ENCODE data around the gene MAD2L2. TPM values are rescaled to one million over a fixed set of nuclear protein-coding genes. Genes with fewer than 3 reads are reported as not detected.

The MAD2L2 gene
- total RNA-seq, 1 donor, result 20.6 TPM

- Histone ChIP-seq H3K27me3 (ENCODE audit: insufficient read depth, low read length) (peaks cover 16% of the 10 kb centered on the region), H3K4me1 (ENCODE audit: insufficient read depth, low read length) (peaks cover 4% of the 10 kb centered on the region), H3K4me3 (ENCODE audit: insufficient read depth, low read length) (no peak overlapping the region), H3K9me3 (ENCODE audit: low read depth, low read length) (no peaks in the 10 kb centered on the region), H4K20me1 (ENCODE audit: insufficient read depth, low read length) (no peaks in the 10 kb centered on the region), H3K4me2 (ENCODE audit: insufficient read depth, low read length) (no peak overlapping the region), H2AFZ (ENCODE audit: low read length) (no peak overlapping the region), H3K79me2 (ENCODE audit: insufficient read depth, low read length) (no peaks in the 10 kb centered on the region), H3K36me3 (ENCODE audit: insufficient read depth, low read length) (no peaks in the 10 kb centered on the region), H3K27ac (ENCODE audit: low read depth, low read length) (no peak overlapping the region)
- DNase-seq (ENCODE audit: insufficient read length, low spot score, missing footprints), result peak; percentile 88
- no peak for TF ChIP-seq CTCF (IDR thresholded peaks at IDR 0.05; ENCODE audit: extremely low read depth, low read depth, low read length)
Measured at GRCh38 chr1:11714831-11715575, 34.1 kb upstream of the MAD2L2 start.

GRCh38 chr1:11713095-11713494, 32.1 kb upstream of the MAD2L2 start:
- Histone ChIP-seq H3K4me1 (ENCODE audit: insufficient read depth, low read length) (no peaks in the 10 kb centered on the region), H3K4me2 (ENCODE audit: insufficient read depth, low read length) (no peak overlapping the region), H3K36me3 (ENCODE audit: insufficient read depth, low read length) (no peaks in the 10 kb centered on the region), H3K27ac (ENCODE audit: low read depth, low read length) (no peak overlapping the region), H4K20me1 (ENCODE audit: insufficient read depth, low read length) (no peaks in the 10 kb centered on the region), H3K9me3 (ENCODE audit: low read depth, low read length) (no peaks in the 10 kb centered on the region), H2AFZ (ENCODE audit: low read length) (no peak overlapping the region), H3K27me3 (ENCODE audit: insufficient read depth, low read length) (peaks cover 24% of the 10 kb centered on the region), H3K79me2 (ENCODE audit: insufficient read depth, low read length) (no peaks in the 10 kb centered on the region), H3K4me3 (ENCODE audit: insufficient read depth, low read length) (no peak overlapping the region)
- peak; percentile 19 for DNase-seq (ENCODE audit: insufficient read length, low spot score, missing footprints)
- no peak for TF ChIP-seq CTCF (IDR thresholded peaks at IDR 0.05; ENCODE audit: extremely low read depth, low read depth, low read length)

- Histone ChIP-seq H3K4me3 (ENCODE audit: insufficient read depth, low read length) (no peak overlapping the region), H3K27ac (ENCODE audit: low read depth, low read length) (no peak overlapping the region), H3K36me3 (ENCODE audit: insufficient read depth, low read length) (no peaks in the 10 kb centered on the region), H3K79me2 (ENCODE audit: insufficient read depth, low read length) (no peaks in the 10 kb centered on the region), H3K27me3 (ENCODE audit: insufficient read depth, low read length) (peaks cover 31% of the 10 kb centered on the region), H3K4me2 (ENCODE audit: insufficient read depth, low read length) (no peak overlapping the region), H3K9me3 (ENCODE audit: low read depth, low read length) (no peaks in the 10 kb centered on the region), H4K20me1 (ENCODE audit: insufficient read depth, low read length) (no peaks in the 10 kb centered on the region), H3K4me1 (ENCODE audit: insufficient read depth, low read length) (no peaks in the 10 kb centered on the region), H2AFZ (ENCODE audit: low read length) (no peak overlapping the region)
- TF ChIP-seq CTCF (IDR thresholded peaks at IDR 0.05; ENCODE audit: extremely low read depth, low read depth, low read length), result no peak
- DNase-seq (ENCODE audit: insufficient read length, low spot score, missing footprints), result peak; percentile 61
Measured at GRCh38 chr1:11712285-11712684, 31.3 kb upstream of the MAD2L2 start.

- DNase-seq (ENCODE audit: insufficient read length, low spot score, missing footprints), result peak; percentile 51
- TF ChIP-seq CTCF (IDR thresholded peaks at IDR 0.05; ENCODE audit: extremely low read depth, low read depth, low read length), result no peak
- no peak overlapping the region for H3K27ac ChIP-seq (ENCODE audit: low read depth, low read length)
- H3K36me3 ChIP-seq (ENCODE audit: insufficient read depth, low read length), result no peaks in the 10 kb centered on the region
- H4K20me1 ChIP-seq (ENCODE audit: insufficient read depth, low read length), result no peaks in the 10 kb centered on the region
- H3K79me2 ChIP-seq (ENCODE audit: insufficient read depth, low read length), result no peaks in the 10 kb centered on the region
- no peaks in the 10 kb centered on the region for H3K9me3 ChIP-seq (ENCODE audit: low read depth, low read length)
- H3K4me3 ChIP-seq (ENCODE audit: insufficient read depth, low read length), result no peak overlapping the region
- H2AFZ ChIP-seq (ENCODE audit: low read length), result no peak overlapping the region
- no peaks in the 10 kb centered on the region for H3K4me1 ChIP-seq (ENCODE audit: insufficient read depth, low read length)
- no peak overlapping the region for H3K4me2 ChIP-seq (ENCODE audit: insufficient read depth, low read length)
- H3K27me3 ChIP-seq (ENCODE audit: insufficient read depth, low read length), result peaks cover 31% of the 10 kb centered on the region
Measured at GRCh38 chr1:11711490-11711889, 30.5 kb upstream of the MAD2L2 start.
